Measurements from ENCODE around the gene RAB12.
"Not testable (repeated sequence)": the region's sequence is repeated elsewhere in the genome, so short reads cannot be mapped to it uniquely, and the experiment has no call there.

RAB12 gene

GRCh38 chr18:8614875-8615274 is 5.6 kb downstream of the RAB12 start:
- no peak for DNase-seq

- peak; percentile 92 for DNase-seq
These were observed 6.3 kb downstream of the RAB12 start for GRCh38 chr18:8615397-8616027.

DNA sequence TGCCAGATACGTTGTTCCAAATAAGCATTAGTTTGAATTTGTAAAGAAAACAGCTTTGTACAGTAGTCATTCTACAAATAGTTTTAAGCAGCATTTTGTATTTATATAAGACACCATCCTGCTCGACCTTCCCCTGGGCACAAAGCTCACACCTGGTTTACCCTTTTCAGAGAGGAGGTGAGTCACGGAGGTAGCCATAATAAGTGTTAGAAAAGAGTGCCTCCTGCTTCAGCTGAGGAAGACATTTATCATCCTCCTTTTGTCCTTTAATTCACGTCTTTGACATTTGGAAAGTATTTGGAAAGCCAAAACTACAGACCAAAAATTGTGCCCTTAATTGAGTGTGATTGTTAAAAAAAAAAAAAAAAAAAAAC is 6.8 kb downstream of the RAB12 start:
- DNase-seq: no peak

DNA sequence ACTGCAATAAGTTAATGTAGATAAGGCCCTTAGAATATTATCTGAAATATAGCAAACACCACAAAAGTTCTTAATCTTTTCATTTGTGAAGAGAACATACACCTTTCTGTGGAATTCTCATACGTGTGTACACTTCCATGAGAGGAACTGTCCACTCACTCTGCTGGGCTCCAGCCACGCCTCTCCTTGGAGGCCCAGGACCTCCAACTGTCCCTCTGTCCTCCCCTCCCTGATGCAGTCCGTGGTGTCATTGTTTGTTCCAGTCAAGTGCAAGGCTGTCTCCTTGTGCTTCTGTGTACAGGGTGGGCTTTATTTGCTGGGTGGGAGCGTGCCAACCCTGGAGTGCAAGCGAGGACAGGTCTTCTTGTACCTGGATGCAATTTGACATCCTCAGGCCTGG is 8.7 kb downstream of the RAB12 start:
- DNase-seq: no peak

DNA sequence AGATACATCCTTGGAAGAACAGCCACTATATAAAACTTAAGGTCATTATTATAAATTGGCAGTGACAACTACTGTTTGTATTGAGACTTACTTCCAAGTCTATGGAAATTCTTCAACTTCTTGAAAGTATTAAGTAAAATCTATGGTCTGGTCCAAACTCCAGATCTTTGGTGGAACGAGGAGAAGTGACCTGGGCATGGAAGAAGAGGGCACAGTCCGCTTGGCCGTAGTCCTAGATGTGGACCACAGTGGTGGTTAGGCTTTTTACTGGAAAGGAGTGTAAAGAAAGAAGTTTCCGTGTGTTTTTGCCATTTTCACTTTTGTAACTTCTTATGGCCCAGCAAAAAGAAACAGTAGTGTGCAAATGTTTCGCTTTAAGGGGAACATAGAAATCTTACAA is 9.8 kb downstream of the RAB12 start:
- DNase-seq: no peak

GRCh38 chr18:8619835-8620577 is 10.8 kb downstream of the RAB12 start:
- no peak for DNase-seq

GRCh38 chr18:8620845-8621244 is 11.6 kb downstream of the RAB12 start:
- DNase-seq: no peak

GRCh38 chr18:8622625-8623024 is 13.4 kb downstream of the RAB12 start:
- not testable (repeated sequence) for DNase-seq

DNA sequence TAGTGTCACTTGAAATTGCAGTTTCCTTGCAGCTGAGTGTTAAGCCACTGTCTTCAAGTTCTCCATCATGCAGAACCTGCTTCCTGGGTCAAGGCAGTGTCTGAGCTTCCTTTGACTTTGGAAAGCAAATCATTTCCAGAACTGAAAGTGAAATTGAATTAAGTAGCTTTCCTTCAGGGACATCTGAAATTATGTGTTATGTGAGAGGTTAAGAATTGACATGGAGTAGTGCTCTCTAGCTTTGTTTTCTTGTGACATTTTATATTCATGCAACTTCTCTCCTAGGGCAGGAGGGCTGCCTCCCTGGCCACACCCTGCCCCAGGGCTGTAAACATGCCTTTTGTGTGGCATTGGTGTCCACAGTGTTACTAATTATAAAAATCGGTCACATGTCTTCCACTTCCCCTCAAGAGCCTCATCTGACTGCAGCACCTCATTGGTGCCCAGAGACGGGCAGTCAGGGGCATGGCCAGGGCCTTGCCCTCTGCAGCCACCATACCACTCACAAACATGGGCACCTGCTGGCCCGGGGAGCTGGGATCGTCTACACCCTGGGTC is 14.4 kb downstream of the RAB12 start:
- DNase-seq: no peak

GRCh38 chr18:8625461-8626092 is 16.3 kb downstream of the RAB12 start:
- no peak for DNase-seq

DNA sequence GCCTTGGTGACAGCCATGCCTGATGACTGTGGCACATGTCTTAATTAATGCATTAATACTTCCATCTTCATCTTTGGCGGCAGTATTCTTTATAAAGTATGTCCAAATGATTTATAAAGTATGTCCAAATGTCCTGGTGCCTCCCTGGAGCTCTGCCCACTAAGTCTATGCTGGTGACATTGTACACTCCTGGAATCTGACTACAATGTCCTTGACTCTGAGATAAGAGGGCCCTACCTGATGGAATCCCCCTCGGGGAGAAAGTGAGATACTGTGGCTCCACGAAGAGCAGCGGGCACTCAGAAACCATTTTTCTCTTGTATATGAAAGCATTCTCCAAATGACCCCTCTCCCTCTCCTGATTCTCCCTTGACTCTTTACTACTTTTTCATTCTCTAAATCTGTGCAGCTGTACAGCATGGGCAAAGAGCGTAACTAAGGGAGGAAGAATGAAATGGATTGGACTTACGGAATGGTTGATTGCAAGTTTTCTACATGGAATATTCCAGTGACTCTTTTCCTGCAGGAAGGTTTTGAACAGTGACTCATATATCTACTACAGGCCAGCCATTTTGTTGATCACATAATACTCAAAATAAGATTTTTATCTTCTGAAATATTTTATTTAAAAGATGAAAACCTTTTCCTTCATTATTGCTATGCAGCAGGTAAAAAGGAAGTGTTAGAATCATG is 17.3 kb downstream of the RAB12 start:
- no peak for DNase-seq

- no peak for DNase-seq
These were observed 17.9 kb downstream of the RAB12 start for GRCh38 chr18:8627107-8627472.

- DNase-seq: no peak
These were observed 18.3 kb downstream of the RAB12 start for GRCh38 chr18:8627540-8627939.

- no peak for DNase-seq
These were observed 20.4 kb downstream of the RAB12 start for GRCh38 chr18:8629602-8630001.

GRCh38 chr18:8630546-8630945 is 21.3 kb downstream of the RAB12 start:
- no peak for DNase-seq

DNA sequence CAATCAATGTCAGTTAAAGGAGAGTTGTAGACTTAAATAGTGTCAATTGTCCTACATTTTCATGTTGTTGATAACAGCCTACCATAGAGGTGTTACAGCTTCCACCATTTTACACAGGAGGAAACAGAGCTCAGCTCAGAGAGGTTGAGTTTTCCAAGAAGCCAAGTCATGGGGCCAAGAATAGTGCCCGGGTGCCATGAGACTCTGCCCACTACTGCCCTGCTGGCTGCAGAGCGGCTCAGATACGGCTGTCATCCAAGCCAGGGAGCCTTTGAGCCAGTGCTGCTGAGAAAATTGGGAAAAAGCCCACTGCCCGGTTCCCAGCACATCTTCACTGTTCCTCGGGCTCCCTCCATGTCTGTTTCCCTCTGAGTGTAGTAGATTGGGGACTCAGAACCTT is 22.0 kb downstream of the RAB12 start:
- DNase-seq: no peak

DNA sequence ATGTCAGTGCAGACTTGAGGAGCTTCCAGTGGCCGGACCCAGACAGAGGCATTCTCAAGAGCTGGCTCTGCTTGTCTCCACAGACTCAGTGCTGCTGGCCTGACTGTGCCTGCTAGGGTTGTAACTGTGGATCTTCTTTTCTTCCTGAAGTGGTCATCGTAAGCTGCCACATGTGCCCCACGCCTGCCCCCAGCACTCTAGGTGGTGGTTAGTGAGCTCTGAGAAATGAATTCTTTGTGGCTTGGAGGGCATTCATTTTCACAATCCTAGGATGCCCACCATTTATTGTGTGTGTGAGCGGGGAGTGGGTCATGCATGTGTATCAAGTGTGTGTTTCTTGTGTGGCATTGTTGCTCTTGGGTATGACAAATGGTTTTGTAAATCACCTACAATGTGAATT is 23.1 kb downstream of the RAB12 start:
- no peak for DNase-seq

DNA sequence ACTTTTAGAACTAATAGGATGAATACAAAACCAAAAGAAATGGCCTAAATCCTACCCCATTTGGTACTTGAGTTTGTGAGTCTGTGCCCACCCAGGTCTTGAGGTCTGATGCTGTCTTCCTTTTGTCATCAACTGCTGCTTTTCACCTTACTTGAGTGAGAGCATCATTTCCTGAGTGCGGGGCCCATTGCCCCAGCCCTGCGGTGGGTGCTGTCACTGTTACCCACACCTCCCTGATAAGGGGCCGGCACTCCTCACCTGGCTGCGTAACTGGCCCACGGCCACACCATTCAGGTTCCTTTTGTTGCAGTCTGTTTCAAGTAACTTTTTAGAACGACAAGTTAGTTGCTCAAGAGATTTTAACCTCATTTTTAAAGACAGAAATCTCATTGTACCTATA is 25.3 kb downstream of the RAB12 start:
- no peak for DNase-seq

- no peak for DNase-seq
These were observed 25.9 kb downstream of the RAB12 start for GRCh38 chr18:8635087-8635486.

GRCh38 chr18:8639762-8640161 is 30.5 kb downstream of the RAB12 start:
- no peak for DNase-seq

DNA sequence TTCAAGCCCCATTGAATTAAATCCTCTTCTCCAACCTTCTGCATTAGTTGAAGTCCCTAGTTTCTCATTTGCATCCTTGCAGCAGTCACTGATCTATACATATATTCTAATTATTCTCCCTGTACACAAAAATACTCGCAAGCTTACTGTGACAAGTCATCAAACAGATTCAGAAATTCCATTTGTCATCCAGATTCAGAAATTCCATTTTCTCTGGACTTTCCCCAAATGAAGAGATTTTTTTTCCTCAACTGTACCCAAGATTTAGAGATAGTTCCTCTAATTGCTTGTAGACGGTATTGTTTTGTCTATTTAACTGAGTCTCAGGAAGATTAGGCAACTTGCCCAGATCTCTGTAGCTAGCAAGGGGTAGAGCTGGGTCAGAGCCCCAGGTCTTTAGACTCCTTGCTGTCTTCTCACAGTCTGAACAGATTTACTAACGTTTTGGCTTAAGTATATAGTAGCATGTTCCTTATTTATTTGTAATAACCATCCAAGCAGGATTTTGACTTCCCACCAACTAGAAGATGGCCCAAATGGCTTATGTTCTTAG is 34.2 kb downstream of the RAB12 start:
- DNase-seq: no peak

DNA sequence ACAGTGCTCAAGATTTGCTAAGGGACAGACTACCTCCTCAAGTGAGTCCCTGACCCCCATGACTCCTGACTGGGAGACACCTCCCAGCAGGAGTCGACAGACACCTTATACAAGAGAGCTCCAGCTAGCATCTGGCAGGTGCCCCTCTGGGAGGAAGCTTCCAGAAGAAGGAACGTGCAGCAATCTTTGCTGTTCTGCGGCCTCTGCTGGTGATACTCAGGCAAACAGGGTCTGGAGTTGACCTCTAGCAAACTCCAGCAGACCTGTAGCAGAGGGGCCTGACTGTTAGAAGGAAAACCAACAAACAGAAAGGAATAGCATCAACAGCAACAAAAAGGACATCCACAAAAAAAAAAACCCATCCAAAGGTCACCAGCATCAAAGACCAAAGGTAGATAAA is 38.1 kb downstream of the RAB12 start:
- not testable (repeated sequence) for DNase-seq

All from NCI-H1694 (cell line).